ENCODE data around the gene PDIA6. TPM values are rescaled to one million over a fixed set of nuclear protein-coding genes. Genes with fewer than 3 reads are reported as not detected.
"Not testable (repeated sequence)": the region's sequence is repeated elsewhere in the genome, so short reads cannot be mapped to it uniquely, and the experiment has no call there.

Gene PDIA6
- total RNA-seq, 2 experiments from 2014 or later: 123 to 157 TPM

DNA sequence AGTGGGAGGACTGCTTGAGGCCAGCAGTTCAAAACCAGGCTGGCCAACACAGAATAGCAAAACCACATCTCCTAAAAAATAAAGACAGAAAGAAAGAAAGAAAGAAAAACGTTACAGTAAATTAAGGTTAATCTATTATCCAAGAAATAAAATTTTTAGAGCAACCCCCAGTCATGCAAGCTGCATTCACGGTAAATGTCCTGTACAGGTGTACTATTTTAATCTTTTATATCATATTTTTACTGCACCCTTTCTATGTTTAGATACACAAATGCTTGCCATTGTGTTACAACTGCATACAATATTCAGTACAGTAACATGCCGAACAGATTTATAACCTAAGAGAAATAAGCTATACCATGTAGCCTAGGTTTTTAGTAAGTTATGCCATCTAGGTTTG, 6.0 kb downstream of the PDIA6 start:
- intact Hi-C loops (cut with DNase I, micrococcal nuclease): no loop called here
- no peak for ATAC-seq
- H3K9me3 Mint-ChIP-seq (ENCODE audit: low read depth): no peaks in the 10 kb centered on the region
- peaks cover 39% of the 10 kb centered on the region for H3K36me3 Mint-ChIP-seq (ENCODE audit: low read depth)
- H3K27ac Mint-ChIP-seq: no peak overlapping the region
- CTCF ChIA-PET: no interaction called here
- no peaks in the 10 kb centered on the region for H3K27me3 Mint-ChIP-seq
- POLR2A ChIA-PET: no interaction called here
- peaks cover 42% of the 10 kb centered on the region for H3K4me1 Mint-ChIP-seq
- H3K4me3 Mint-ChIP-seq: no peak overlapping the region
- no peak for DNase-seq

DNA sequence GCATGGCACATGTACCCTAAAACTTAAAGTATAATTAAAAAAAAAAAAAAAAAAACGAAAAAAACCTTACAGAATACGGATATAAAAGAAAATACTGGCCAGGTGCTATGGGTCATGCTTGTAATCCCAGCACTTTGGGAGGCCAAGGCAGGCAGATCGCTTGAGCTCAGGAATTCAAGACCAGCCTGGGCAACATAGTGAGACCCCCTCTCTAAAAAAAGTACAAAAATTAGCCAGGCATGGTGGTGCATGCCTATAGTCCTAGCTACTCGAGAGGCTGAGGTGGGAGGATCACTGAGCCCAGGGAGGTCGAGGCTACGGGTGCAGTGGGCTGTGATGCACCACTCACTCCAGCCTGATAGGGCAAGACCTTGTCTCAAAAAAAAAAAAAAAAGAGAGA, 6.6 kb downstream of the PDIA6 start:
- ATAC-seq; H3K9me3 Mint-ChIP-seq (ENCODE audit: low read depth); H3K4me3 Mint-ChIP-seq; POLR2A ChIA-PET; intact Hi-C loops (cut with DNase I, micrococcal nuclease); H3K27ac Mint-ChIP-seq; H3K27me3 Mint-ChIP-seq; CTCF ChIA-PET; DNase-seq: not testable (repeated sequence)
- Mint-ChIP-seq H3K36me3 (ENCODE audit: low read depth) (peaks cover 40% of the 10 kb centered on the region), H3K4me1 (peaks cover 40% of the 10 kb centered on the region)

DNA sequence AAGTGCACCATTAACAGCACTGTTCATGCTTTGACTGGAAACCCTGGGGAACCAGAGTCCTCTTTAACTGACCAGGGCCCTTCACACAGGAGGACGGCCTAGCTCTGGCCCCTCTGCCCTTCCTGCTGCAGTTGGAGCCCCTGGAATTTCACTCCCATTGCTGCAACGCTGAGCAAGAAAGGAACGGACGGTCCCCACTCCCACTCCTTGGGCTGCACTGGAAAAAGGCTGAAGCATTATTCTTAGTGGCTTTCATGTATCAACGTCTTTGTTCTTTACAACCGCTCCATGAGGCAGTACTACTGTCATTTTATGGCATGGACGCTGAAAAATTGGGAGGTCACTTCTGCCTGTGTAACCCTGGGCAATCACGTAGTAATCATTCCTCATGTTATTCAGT, 9.9 kb downstream of the PDIA6 start:
- peak overlapping the region; percentile 3 for H3K27ac Mint-ChIP-seq
- peaks cover 11% of the 10 kb centered on the region for H3K4me1 Mint-ChIP-seq
- H3K36me3 Mint-ChIP-seq (ENCODE audit: low read depth): peaks cover 33% of the 10 kb centered on the region
- H3K4me3 Mint-ChIP-seq: no peak overlapping the region
- intact Hi-C loops (cut with DNase I, micrococcal nuclease): no loop called here
- DNase-seq (no peak), ATAC-seq (no peak)
- CTCF ChIA-PET: no interaction called here
- H3K9me3 Mint-ChIP-seq (ENCODE audit: low read depth): no peaks in the 10 kb centered on the region
- H3K27me3 Mint-ChIP-seq: no peaks in the 10 kb centered on the region
- POLR2A ChIA-PET: no interaction called here

DNA sequence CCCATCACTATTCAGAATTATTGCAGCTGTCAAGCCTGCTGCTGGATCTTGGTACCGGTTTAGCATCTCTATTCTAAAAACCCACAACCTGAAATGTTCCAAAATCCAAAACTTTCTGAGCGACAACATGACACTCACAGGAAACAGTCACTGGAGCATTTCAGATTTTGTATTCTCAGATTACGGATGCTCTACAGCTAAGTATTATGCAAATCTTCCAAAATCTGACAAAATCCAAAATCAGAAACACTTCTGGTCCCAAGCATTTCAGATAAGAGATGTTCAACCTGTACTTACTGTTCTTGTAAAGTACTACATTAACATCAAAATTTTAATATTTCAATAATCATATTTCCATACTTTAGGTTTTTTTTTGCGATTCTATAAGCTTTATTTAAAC, 12.4 kb downstream of the PDIA6 start:
- H3K27me3 Mint-ChIP-seq: no peaks in the 10 kb centered on the region
- H3K36me3 Mint-ChIP-seq (ENCODE audit: low read depth): peaks cover 40% of the 10 kb centered on the region
- no peaks in the 10 kb centered on the region for H3K9me3 Mint-ChIP-seq (ENCODE audit: low read depth)
- ATAC-seq: no peak
- POLR2A ChIA-PET: interaction anchor here (0.6 to 0.7 kb wide), 2 partner anchors 127 to 639 kb away, joined by 3 to 8 read pairs; no protein-coding TSS in a partner anchor
- H3K4me1 Mint-ChIP-seq: peaks cover 21% of the 10 kb centered on the region
- CTCF ChIA-PET: interaction anchor here (1.1 to 1.8 kb wide), 3 partner anchors 9 to 17 kb away, joined by 3 to 5 read pairs (median 4); no protein-coding TSS in a partner anchor
- intact Hi-C loops (cut with DNase I, micrococcal nuclease): no loop called here
- DNase-seq: no peak
- no peak overlapping the region for H3K27ac Mint-ChIP-seq
- no peak overlapping the region for H3K4me3 Mint-ChIP-seq

DNA sequence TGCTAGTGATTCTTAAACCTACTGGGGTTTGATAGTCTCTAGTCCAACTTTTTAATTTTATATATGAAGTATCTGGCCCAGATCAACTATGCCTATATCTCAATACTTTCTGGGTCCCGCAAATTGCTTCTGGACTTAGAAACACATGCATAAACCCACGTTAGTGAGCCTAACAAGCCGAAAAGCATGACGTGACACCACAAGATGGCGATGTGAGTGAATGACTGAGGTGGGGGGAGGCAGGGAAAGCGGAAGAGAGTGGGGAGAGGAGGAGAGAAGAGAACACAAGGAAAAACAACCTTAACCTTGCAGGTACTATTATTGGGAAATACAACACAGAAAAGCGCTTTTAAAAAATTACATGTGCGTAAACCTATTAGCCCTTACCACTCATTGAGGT, 13.8 kb downstream of the PDIA6 start:
- H3K9me3 Mint-ChIP-seq (ENCODE audit: low read depth): no peaks in the 10 kb centered on the region
- H3K27ac Mint-ChIP-seq: no peak overlapping the region
- intact Hi-C loops (cut with DNase I, micrococcal nuclease): loop anchor here in 1 of 2 experiments (10.0 kb wide), 1 partner anchor 114 kb away; the partner anchor contains the start of gene NOL10
- DNase-seq (no peak), ATAC-seq (no peak)
- H3K4me3 Mint-ChIP-seq: no peak overlapping the region
- ChIA-PET CTCF (interaction anchor here (0.6 to 1.5 kb wide), 3 partner anchors 8 to 713 kb away, joined by 3 to 5 read pairs (median 3); no protein-coding TSS in a partner anchor), POLR2A (no interaction called here)
- H3K27me3 Mint-ChIP-seq: no peaks in the 10 kb centered on the region
- peaks cover 25% of the 10 kb centered on the region for H3K4me1 Mint-ChIP-seq
- H3K36me3 Mint-ChIP-seq (ENCODE audit: low read depth): peaks cover 47% of the 10 kb centered on the region

DNA sequence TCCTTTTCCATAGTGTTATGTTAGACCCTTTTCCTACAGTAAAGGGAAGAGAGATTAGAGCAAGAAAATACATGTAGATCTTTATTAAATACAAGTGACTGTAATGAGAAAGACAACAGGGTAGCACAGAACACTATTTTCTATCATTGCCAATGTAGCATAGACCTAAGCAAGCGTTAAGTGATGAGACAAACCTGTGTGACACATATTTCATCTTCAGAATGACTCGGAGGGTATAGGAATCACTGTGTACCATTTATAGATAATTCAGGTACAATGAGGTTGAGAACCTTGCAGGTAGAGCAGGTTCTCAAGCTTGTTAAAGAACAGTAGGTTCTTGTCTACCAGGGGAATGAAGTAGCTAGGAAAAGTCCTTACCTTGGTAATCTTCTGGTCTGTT, 15.9 kb downstream of the PDIA6 start:
- peaks cover 31% of the 10 kb centered on the region for H3K4me1 Mint-ChIP-seq
- H3K36me3 Mint-ChIP-seq (ENCODE audit: low read depth): peaks cover 59% of the 10 kb centered on the region
- POLR2A ChIA-PET: no interaction called here
- intact Hi-C loops (cut with DNase I, micrococcal nuclease): loop anchor here (2.0 to 10.0 kb wide), 2 partner anchors 14 to 112 kb away; partner anchors contain the start of gene NOL10 (in 1 of the 2)
- CTCF ChIA-PET: no interaction called here
- no peaks in the 10 kb centered on the region for H3K27me3 Mint-ChIP-seq
- H3K9me3 Mint-ChIP-seq (ENCODE audit: low read depth): no peaks in the 10 kb centered on the region
- ATAC-seq (peak; percentile 56), DNase-seq (no peak)
- no peak overlapping the region for H3K4me3 Mint-ChIP-seq
- H3K27ac Mint-ChIP-seq: no peak overlapping the region

DNA sequence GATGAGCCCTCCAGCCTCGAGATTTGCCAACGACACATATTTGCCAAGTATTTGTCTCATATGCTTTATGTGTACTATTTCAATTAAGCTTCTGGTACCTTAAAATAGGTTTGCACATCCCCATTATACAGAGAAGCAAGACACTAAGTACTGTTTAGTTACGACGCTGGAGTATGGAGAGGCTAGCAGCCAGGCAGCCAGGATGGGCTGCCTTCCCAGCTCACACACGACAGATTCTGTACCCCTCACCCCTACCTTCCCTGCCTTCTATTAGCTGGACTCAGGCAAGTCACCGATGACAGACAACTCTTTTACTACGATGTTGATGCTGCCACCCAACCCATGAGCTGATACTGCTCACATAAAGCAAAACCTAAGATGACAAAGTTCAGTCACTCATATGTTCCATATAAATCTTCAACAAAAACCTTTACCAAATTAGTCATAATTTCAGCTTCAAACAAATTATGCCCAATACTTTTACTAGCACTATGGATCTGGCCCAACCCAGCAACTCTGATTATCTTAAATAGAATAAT, 17.0 kb downstream of the PDIA6 start:
- DNase-seq (no peak), ATAC-seq (peak; percentile 69)
- peaks cover 41% of the 10 kb centered on the region for H3K4me1 Mint-ChIP-seq
- intact Hi-C loops (cut with DNase I, micrococcal nuclease): loop anchor here (2.0 to 10.0 kb wide), 2 partner anchors 15 to 111 kb away; partner anchors contain the start of gene NOL10 (in 1 of the 2)
- peaks cover 63% of the 10 kb centered on the region for H3K36me3 Mint-ChIP-seq (ENCODE audit: low read depth)
- H3K27ac Mint-ChIP-seq: no peak overlapping the region
- ChIA-PET CTCF (interaction anchor here (0.7 kb wide), 1 partner anchor 40 kb away, joined by 4 read pairs; no protein-coding TSS in a partner anchor), POLR2A (no interaction called here)
- H3K27me3 Mint-ChIP-seq: no peaks in the 10 kb centered on the region
- H3K4me3 Mint-ChIP-seq: no peak overlapping the region
- no peaks in the 10 kb centered on the region for H3K9me3 Mint-ChIP-seq (ENCODE audit: low read depth)

DNA sequence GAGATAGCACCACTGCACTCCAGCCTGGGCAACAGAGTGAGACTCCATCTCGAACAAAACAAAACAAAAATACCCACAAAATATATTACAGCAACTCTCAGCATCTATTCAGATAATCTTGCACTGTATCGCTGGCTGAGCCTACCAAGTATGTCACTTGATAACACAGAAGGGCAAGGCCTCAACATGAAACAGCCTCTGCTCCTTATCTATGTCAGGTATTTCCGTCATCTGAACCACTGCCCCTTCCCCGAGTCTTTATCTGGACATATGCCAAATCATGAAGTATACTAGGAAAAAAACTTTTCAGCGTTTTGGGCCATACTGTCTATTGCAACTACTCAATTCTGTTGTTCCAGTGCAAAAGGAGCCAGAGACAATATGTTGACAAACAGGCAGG, 17.7 kb downstream of the PDIA6 start:
- no peak for DNase-seq
- CTCF ChIA-PET: no interaction called here
- Mint-ChIP-seq H3K9me3 (ENCODE audit: low read depth) (no peaks in the 10 kb centered on the region), H3K27me3 (no peaks in the 10 kb centered on the region), H3K4me3 (no peak overlapping the region), H3K36me3 (ENCODE audit: low read depth) (peaks cover 65% of the 10 kb centered on the region), H3K27ac (no peak overlapping the region), H3K4me1 (peaks cover 47% of the 10 kb centered on the region)
- ATAC-seq: no peak
- POLR2A ChIA-PET: no interaction called here
- intact Hi-C loops (cut with DNase I, micrococcal nuclease): loop anchor here in 1 of 2 experiments (10.0 kb wide), 1 partner anchor 110 kb away; the partner anchor contains the start of gene NOL10

DNA sequence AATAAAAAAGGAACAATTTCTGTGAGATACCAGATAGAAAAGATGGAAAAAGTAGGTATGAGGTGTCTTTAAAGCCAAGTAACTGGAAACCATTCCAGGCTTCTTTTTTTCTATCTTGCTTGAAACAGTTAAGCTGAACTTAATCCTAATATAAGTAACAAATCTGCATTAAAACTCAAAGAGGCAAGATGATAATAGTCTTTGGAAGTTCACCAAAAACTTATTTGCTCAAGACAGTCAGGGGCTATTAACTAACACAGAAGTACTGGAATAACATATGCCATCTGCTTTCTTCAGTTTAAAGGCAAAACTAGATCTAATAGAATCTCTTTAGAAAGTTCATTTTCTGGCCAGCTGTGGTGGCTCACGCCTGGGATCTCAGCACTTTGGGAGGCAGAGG, 18.8 kb downstream of the PDIA6 start:
- intact Hi-C loops (cut with DNase I, micrococcal nuclease): loop anchor here in 1 of 2 experiments (10.0 kb wide), 1 partner anchor 109 kb away; the partner anchor contains the start of gene NOL10
- ChIA-PET POLR2A (no interaction called here), CTCF (no interaction called here)
- Mint-ChIP-seq H3K27me3 (no peaks in the 10 kb centered on the region), H3K4me1 (peaks cover 47% of the 10 kb centered on the region), H3K4me3 (no peak overlapping the region), H3K9me3 (ENCODE audit: low read depth) (no peaks in the 10 kb centered on the region), H3K36me3 (ENCODE audit: low read depth) (peaks cover 71% of the 10 kb centered on the region), H3K27ac (no peak overlapping the region)
- DNase-seq (no peak), ATAC-seq (no peak)

DNA sequence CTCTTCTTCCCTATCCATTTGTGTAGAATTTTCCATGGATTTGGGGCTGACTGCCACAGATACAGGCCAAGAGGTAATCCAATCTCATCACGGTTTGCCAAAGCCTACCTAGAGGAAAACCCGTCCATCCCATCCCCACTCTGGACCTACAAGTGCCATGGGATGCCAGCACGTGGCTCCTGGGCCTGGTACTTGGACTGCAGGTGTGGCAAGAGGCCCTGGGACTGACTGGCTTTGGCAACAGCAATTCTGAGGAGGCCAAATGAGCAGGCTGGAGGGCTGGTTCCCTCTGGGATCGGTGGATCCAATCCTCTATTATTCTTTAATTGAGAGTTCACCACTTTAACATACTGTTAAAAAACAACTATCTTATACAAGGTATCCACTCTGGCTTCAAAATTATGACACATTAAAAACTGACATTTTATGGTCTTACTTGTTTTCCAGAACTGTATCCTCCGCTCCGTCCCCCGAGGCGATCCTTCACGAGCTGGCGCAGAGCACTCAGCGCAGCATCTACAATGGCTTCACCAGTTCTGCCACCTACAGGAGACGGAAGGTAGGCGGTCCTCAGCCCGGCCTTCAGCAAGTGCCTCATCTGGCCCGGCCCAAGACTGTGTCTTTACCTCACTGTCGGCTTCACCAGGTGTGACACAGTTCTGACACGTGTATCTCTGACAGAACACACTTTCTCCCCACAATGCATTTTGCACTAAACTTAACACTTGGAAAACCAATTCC, 19.8 kb downstream of the PDIA6 start:
- intact Hi-C loops (cut with DNase I, micrococcal nuclease): loop anchor here in 1 of 2 experiments (10.0 kb wide), 1 partner anchor 108 kb away; the partner anchor contains the start of gene NOL10
- peaks cover 75% of the 10 kb centered on the region for H3K36me3 Mint-ChIP-seq (ENCODE audit: low read depth)
- H3K9me3 Mint-ChIP-seq (ENCODE audit: low read depth): no peaks in the 10 kb centered on the region
- peak; percentile 32 for DNase-seq
- no peaks in the 10 kb centered on the region for H3K27me3 Mint-ChIP-seq
- peak overlapping the region; percentile 48 for H3K27ac Mint-ChIP-seq
- no peak for ATAC-seq
- H3K4me1 Mint-ChIP-seq: peaks cover 47% of the 10 kb centered on the region
- POLR2A ChIA-PET: no interaction called here
- CTCF ChIA-PET: interaction anchor here (0.6 to 2.2 kb wide), 4 partner anchors 8 to 42 kb away, joined by 3 to 8 read pairs (median 4); partner anchors contain the start of gene PDIA6
- no peak overlapping the region for H3K4me3 Mint-ChIP-seq

DNA sequence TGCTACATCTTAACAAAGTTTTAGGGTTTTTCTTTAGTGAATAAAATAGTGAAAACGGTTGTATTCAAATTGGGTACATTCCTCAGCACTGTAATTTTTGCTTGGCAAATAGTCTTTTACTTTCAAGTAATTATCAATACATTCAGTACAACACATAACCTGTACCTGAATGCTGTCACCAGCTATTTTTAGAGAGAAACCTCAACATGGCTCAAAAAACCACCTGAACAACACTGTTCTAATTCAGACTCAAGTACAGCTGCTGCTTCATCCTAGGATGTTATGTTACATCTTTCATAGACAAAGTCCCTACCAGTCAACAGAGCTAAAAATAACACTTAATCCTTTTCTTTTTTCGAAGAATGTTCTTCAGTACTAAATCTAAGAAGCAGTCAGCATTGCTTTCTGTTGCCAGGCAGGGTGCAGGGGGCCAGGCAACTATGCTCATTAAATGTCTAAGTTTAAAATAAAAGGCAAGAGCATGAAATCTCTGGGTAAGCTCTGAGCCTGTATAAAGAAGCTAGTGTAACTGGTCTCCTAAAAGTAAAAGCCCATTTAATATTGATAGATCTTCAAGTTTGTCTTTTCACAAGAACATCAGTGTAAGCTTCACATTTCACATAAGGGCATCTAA, 20.5 kb downstream of the PDIA6 start:
- Mint-ChIP-seq H3K27me3 (no peaks in the 10 kb centered on the region), H3K4me3 (no peak overlapping the region), H3K4me1 (peaks cover 44% of the 10 kb centered on the region), H3K36me3 (ENCODE audit: low read depth) (peaks cover 75% of the 10 kb centered on the region), H3K27ac (peak overlapping the region; percentile 48), H3K9me3 (ENCODE audit: low read depth) (no peaks in the 10 kb centered on the region)
- intact Hi-C loops (cut with DNase I, micrococcal nuclease): loop anchor here in 1 of 2 experiments (10.0 kb wide), 1 partner anchor 107 kb away; the partner anchor contains the start of gene NOL10
- ATAC-seq: no peak
- CTCF ChIA-PET: interaction anchor here (0.6 to 2.2 kb wide), 9 partner anchors 8 to 618 kb away, joined by 3 to 8 read pairs (median 4); partner anchors contain the start of gene PDIA6
- DNase-seq: no peak
- POLR2A ChIA-PET: no interaction called here

All from activated CD4-positive, alpha-beta T cell treated with anti-CD3 and anti-CD28 coated beads for 36 hours (primary cell).